Neural cell (in vitro differentiated cells): ENCODE measurements around the gene SIGLEC10.

Experiments
- EP300 ChIP-seq: fragments of 450-650 bp; conservative IDR thresholded peaks from 2 replicates; pipeline ENCODE4 v1.6.1; 2014; ENCODE audit warnings: antibody characterized with exemption, mild to moderate bottlenecking, moderate library complexity; ENCODE audit not compliant: poor library complexity, severe bottlenecking
- REST ChIP-seq: IDR thresholded peaks from 2 replicates; pipeline ENCODE4 v1.6.1; 2012; ENCODE audit warnings: borderline replicate concordance
- SMC3 ChIP-seq: fragments of 450-650 bp; conservative IDR thresholded peaks from 2 replicates; pipeline ENCODE4 v1.6.1; 2014; ENCODE audit warnings: antibody characterized with exemption, mild to moderate bottlenecking, moderate library complexity; ENCODE audit not compliant: poor library complexity
- TF ChIP-seq, protein P1 (sequence below): fragments of 450-650 bp; IDR thresholded peaks from 2 replicates; pipeline ENCODE4 v1.5.1; 2014; ENCODE audit warnings: antibody characterized with exemption, mild to moderate bottlenecking, moderate library complexity; ENCODE audit not compliant: poor library complexity, severe bottlenecking

DNA sequence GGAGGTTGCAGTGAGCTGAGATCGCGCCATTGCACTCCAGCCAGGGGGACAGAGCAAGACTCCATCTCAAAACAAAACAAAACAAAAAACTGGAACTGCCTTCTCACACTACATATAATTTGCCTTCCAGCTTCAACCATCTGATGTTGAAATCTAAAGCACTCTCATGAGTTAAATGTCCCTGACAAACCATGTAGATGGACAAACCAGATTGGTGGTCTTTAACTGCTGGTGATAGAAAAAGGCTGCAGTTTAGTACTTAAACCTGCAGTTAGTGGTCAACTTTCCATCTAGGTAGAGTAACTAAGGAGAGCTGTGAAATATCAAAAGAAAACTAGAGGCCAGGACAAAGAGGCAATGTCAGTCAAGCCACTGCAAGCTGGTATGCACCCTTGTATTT, 21.3 kb downstream of the SIGLEC10 start:
- no peak for TF ChIP-seq REST
- TF ChIP-seq SMC3: no peak
- TF ChIP-seq, protein P1, sequence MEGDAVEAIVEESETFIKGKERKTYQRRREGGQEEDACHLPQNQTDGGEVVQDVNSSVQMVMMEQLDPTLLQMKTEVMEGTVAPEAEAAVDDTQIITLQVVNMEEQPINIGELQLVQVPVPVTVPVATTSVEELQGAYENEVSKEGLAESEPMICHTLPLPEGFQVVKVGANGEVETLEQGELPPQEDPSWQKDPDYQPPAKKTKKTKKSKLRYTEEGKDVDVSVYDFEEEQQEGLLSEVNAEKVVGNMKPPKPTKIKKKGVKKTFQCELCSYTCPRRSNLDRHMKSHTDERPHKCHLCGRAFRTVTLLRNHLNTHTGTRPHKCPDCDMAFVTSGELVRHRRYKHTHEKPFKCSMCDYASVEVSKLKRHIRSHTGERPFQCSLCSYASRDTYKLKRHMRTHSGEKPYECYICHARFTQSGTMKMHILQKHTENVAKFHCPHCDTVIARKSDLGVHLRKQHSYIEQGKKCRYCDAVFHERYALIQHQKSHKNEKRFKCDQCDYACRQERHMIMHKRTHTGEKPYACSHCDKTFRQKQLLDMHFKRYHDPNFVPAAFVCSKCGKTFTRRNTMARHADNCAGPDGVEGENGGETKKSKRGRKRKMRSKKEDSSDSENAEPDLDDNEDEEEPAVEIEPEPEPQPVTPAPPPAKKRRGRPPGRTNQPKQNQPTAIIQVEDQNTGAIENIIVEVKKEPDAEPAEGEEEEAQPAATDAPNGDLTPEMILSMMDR: no peak
- TF ChIP-seq EP300: no peak
